ENCODE results near the gene SIRT1. TPM values are rescaled to one million over a fixed set of nuclear protein-coding genes. Genes with fewer than 3 reads are reported as not detected.
"Not testable (repeated sequence)": the region's sequence is repeated elsewhere in the genome, so short reads cannot be mapped to it uniquely, and the experiment has no call there.

Gene SIRT1
- total RNA-seq, 1 donor from 2014 or later: 11.8 TPM

DNA sequence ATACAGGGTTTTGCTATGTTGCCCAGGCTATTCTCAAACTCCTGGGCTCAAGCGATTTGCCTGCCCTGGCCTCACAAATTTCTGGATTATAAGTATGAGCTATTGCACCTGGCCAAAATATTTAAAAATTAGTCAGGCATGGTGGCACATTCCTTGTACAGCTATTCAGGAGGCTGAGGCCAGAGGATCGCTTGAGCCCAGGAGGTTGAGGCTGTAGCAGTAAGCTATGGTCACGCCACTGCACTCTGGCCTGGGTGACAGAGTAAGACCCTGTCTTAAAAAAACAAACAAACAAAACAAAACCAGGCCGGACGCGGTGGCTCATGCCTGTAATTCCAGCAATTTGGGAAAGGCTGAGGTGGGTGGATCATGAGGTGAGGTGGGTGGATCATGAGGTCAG is 14.5 kb upstream of the SIRT1 start:
- no peaks in the 10 kb centered on the region for H3K36me3 Mint-ChIP-seq (ENCODE audit: low read depth, unreplicated experiment)
- H2AFZ ChIP-seq (ENCODE audit: low read depth, low read length): no peak overlapping the region
- H3K4me1 Mint-ChIP-seq (ENCODE audit: low read depth, unreplicated experiment): no peaks in the 10 kb centered on the region
- FAIRE-seq (no peak), DNase-seq (ENCODE audit: low read depth) (no peak)
- H3K79me2 ChIP-seq (ENCODE audit: insufficient read depth, low read length): no peaks in the 10 kb centered on the region
- H3K27me3 Mint-ChIP-seq (ENCODE audit: low read depth, unreplicated experiment): peaks cover 4% of the 10 kb centered on the region
- no peak overlapping the region for H3K4me3 ChIP-seq (ENCODE audit: insufficient read depth, low read depth, low read length)
- H4K20me1 ChIP-seq (ENCODE audit: insufficient read depth, low read length): no peaks in the 10 kb centered on the region
- no peak overlapping the region for H3K4me3 Mint-ChIP-seq (ENCODE audit: unreplicated experiment)
- TF ChIP-seq EZH2 (IDR thresholded peaks at IDR 0.05; ENCODE audit: insufficient read depth, low read length): no peak
- TF ChIP-seq, protein P1, sequence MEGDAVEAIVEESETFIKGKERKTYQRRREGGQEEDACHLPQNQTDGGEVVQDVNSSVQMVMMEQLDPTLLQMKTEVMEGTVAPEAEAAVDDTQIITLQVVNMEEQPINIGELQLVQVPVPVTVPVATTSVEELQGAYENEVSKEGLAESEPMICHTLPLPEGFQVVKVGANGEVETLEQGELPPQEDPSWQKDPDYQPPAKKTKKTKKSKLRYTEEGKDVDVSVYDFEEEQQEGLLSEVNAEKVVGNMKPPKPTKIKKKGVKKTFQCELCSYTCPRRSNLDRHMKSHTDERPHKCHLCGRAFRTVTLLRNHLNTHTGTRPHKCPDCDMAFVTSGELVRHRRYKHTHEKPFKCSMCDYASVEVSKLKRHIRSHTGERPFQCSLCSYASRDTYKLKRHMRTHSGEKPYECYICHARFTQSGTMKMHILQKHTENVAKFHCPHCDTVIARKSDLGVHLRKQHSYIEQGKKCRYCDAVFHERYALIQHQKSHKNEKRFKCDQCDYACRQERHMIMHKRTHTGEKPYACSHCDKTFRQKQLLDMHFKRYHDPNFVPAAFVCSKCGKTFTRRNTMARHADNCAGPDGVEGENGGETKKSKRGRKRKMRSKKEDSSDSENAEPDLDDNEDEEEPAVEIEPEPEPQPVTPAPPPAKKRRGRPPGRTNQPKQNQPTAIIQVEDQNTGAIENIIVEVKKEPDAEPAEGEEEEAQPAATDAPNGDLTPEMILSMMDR (IDR thresholded peaks at IDR 0.05; ENCODE audit: insufficient read depth, low read depth, low read length): no peak
- no peaks in the 10 kb centered on the region for H3K9me3 Mint-ChIP-seq (ENCODE audit: unreplicated experiment)
- H3K4me1 ChIP-seq (ENCODE audit: insufficient read depth, low read length): no peaks in the 10 kb centered on the region
- H3K27ac ChIP-seq (ENCODE audit: low read depth, low read length): no peak overlapping the region
- H3K36me3 ChIP-seq (ENCODE audit: insufficient read depth, low read length): no peaks in the 10 kb centered on the region
- no peak overlapping the region for H3K4me2 ChIP-seq (ENCODE audit: low read length)
- no peak overlapping the region for H3K27ac Mint-ChIP-seq (ENCODE audit: unreplicated experiment)
- no peaks in the 10 kb centered on the region for H3K27me3 ChIP-seq (ENCODE audit: insufficient read depth, low read length)
- H3K9ac ChIP-seq (ENCODE audit: low read length): no peak overlapping the region
- H3K9me3 ChIP-seq (ENCODE audit: insufficient read depth, low read depth, low read length): no peaks in the 10 kb centered on the region

DNA sequence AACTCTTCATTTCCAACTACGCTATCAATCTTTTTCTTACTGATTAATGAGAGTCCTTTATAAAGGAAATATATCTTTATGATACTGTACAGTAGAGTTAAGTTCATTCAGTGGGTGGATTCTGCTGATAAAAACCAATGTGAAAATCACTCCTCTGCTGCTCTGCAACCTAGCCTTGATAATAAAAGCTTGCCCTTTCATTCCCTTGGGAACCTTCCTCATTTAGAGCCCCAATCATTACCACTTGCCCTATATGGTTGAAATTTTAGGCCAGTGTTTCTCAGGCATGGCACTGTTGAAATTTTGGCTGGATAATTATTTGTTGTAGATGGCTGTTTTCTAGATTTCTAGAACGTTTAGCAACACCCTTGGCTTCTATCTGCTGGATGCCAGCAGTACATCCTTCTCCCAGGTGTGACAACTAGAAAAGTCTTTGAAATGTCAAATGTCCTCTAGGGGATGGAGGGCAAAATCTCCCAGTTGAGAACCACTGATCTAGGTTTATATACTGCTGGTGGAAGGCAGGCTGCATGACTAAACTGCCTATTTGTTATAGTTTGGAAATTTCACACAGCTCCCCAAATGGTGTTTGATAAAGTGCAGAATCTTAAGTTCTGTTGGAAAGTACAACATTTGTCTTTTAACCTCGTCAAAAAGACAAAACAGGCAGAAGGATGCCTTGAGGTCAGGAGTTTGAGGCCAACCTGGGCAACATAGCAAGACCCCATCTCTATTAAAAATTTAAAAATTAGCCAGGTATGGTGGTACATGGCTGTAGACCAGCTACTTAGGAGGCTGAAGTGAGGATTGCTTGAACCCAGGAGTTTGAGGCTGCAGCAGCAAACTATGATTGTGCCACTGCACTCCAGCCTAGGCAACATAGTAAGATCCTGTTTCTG is 8.9 kb upstream of the SIRT1 start:
- DNase-seq (ENCODE audit: low read depth) (no peak), FAIRE-seq (no peak)
- no peak overlapping the region for H3K4me3 ChIP-seq (ENCODE audit: insufficient read depth, low read depth, low read length)
- H3K9ac ChIP-seq (ENCODE audit: low read length): no peak overlapping the region
- H3K36me3 Mint-ChIP-seq (ENCODE audit: low read depth, unreplicated experiment): no peaks in the 10 kb centered on the region
- no peak overlapping the region for H3K4me3 Mint-ChIP-seq (ENCODE audit: unreplicated experiment)
- no peaks in the 10 kb centered on the region for H4K20me1 ChIP-seq (ENCODE audit: insufficient read depth, low read length)
- H3K4me2 ChIP-seq (ENCODE audit: low read length): no peak overlapping the region
- TF ChIP-seq, protein P1 (IDR thresholded peaks at IDR 0.05; ENCODE audit: insufficient read depth, low read depth, low read length): no peak
- no peak for TF ChIP-seq EZH2 (IDR thresholded peaks at IDR 0.05; ENCODE audit: insufficient read depth, low read length)
- no peak overlapping the region for H3K27ac ChIP-seq (ENCODE audit: low read depth, low read length)
- H3K9me3 ChIP-seq (ENCODE audit: insufficient read depth, low read depth, low read length): no peaks in the 10 kb centered on the region
- H3K4me1 ChIP-seq (ENCODE audit: insufficient read depth, low read length): no peaks in the 10 kb centered on the region
- no peak overlapping the region for H3K27ac Mint-ChIP-seq (ENCODE audit: unreplicated experiment)
- no peak overlapping the region for H2AFZ ChIP-seq (ENCODE audit: low read depth, low read length)
- no peaks in the 10 kb centered on the region for H3K36me3 ChIP-seq (ENCODE audit: insufficient read depth, low read length)
- H3K9me3 Mint-ChIP-seq (ENCODE audit: unreplicated experiment): no peaks in the 10 kb centered on the region
- H3K4me1 Mint-ChIP-seq (ENCODE audit: low read depth, unreplicated experiment): no peaks in the 10 kb centered on the region
- H3K27me3 Mint-ChIP-seq (ENCODE audit: low read depth, unreplicated experiment): peaks cover 4% of the 10 kb centered on the region
- H3K27me3 ChIP-seq (ENCODE audit: insufficient read depth, low read length): peaks cover 3% of the 10 kb centered on the region
- H3K79me2 ChIP-seq (ENCODE audit: insufficient read depth, low read length): no peaks in the 10 kb centered on the region

GRCh38 chr10:67877421-67877820 is 7.0 kb upstream of the SIRT1 start:
- H3K4me2 ChIP-seq (ENCODE audit: low read length); H3K27me3 ChIP-seq (ENCODE audit: insufficient read depth, low read length); H3K9me3 ChIP-seq (ENCODE audit: insufficient read depth, low read depth, low read length); H3K9ac ChIP-seq (ENCODE audit: low read length); H3K36me3 Mint-ChIP-seq (ENCODE audit: low read depth, unreplicated experiment); H3K36me3 ChIP-seq (ENCODE audit: insufficient read depth, low read length); DNase-seq (ENCODE audit: low read depth); H2AFZ ChIP-seq (ENCODE audit: low read depth, low read length); H3K27me3 Mint-ChIP-seq (ENCODE audit: low read depth, unreplicated experiment); H4K20me1 ChIP-seq (ENCODE audit: insufficient read depth, low read length); FAIRE-seq; H3K9me3 Mint-ChIP-seq (ENCODE audit: unreplicated experiment); H3K79me2 ChIP-seq (ENCODE audit: insufficient read depth, low read length); H3K4me1 ChIP-seq (ENCODE audit: insufficient read depth, low read length); H3K4me1 Mint-ChIP-seq (ENCODE audit: low read depth, unreplicated experiment); H3K27ac ChIP-seq (ENCODE audit: low read depth, low read length); H3K4me3 Mint-ChIP-seq (ENCODE audit: unreplicated experiment); H3K4me3 ChIP-seq (ENCODE audit: insufficient read depth, low read depth, low read length); H3K27ac Mint-ChIP-seq (ENCODE audit: unreplicated experiment): not testable (repeated sequence)

Data from astrocyte (in vitro differentiated cells and primary cell).